ENCODE data around the gene PIGO. TPM values are rescaled to one million over a fixed set of nuclear protein-coding genes. Genes with fewer than 3 reads are reported as not detected.

Gene PIGO
- total and polyA plus RNA-seq, 2 of the 8 experiments (the other 6 are each of a cell fraction or from before 2014, with no cell fraction given) = 20.5 to 31.3 TPM

DNA sequence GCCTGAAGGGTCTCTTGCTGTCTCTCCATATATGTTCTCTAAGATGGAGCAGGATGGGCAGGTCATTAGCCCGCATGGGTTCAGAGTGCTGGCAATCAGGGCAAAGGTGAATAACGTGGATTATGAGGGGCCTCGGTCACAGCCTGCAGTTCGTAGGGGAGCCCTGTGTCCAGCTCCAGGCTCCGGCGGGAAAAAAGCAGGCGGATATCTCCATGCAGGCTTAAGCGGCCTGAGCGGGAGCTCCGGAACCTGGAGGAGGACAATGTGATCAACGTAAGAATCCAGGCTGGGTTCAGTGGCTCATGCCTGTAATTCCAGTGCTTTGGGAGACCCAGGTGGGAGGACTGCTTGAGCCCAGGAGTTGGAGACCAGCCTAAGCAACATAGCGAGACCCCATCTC is 8.7 kb upstream of the PIGO start (continued):
- TF ChIP-seq, protein P1, sequence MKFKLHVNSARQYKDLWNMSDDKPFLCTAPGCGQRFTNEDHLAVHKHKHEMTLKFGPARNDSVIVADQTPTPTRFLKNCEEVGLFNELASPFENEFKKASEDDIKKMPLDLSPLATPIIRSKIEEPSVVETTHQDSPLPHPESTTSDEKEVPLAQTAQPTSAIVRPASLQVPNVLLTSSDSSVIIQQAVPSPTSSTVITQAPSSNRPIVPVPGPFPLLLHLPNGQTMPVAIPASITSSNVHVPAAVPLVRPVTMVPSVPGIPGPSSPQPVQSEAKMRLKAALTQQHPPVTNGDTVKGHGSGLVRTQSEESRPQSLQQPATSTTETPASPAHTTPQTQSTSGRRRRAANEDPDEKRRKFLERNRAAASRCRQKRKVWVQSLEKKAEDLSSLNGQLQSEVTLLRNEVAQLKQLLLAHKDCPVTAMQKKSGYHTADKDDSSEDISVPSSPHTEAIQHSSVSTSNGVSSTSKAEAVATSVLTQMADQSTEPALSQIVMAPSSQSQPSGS (IDR thresholded peaks at IDR 0.05; ENCODE audit: low read length) = no peak
- TF ChIP-seq SAP30 (IDR thresholded peaks at IDR 0.05; ENCODE audit: insufficient read depth, insufficient replicate concordance, low read length) = no peak
- no peak for TF ChIP-seq HDAC6 (IDR thresholded peaks at IDR 0.05; ENCODE audit: low read depth, low read length)
- TF ChIP-seq GABPA (IDR thresholded peaks at IDR 0.05; ENCODE audit: borderline replicate concordance, insufficient read depth, low read length) = no peak
- TF ChIP-seq CHD1 (IDR thresholded peaks at IDR 0.05; ENCODE audit: low read depth, low read length) = no peak
